ENCODE data around the gene PHKG1.
"Not testable (repeated sequence)": the region's sequence is repeated elsewhere in the genome, so short reads cannot be mapped to it uniquely, and the experiment has no call there.

PHKG1 gene

DNA sequence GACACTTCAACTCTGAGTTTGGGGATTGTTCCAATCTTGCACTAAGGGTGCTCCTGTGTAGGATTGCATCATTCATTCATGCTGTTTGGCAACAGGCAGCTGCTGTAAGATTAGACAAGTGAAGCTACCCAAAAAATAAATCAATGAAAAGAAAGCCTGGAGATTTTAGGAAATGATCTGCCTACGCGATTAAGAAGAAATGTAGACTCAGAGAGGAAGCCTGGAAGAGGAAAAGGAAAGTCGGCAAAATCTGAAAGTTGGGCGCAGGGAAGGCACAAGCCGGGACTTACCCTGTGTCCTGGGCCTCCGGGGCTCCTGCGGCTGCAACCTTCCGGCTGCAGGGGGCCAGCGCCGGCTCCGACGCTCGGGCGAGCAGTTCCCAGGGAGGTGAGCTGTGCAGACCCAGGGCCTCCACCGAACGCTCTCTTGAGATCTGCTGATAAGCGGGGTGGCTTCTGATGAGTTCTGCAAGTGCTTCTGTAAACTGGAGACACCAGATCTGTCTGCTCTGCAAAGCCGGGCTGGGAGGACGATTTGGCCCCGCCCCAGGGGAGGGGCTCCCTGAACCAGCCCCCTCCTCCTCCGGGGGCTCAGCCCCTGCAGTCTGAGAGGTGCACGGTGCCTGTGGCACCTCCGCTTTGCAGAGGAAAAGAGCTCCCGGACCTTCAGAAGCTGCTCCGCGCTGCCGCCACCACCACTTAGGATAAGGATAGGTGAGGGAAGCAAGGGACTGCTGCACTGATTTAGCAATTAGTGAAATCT, 58.9 kb downstream of the PHKG1 start:
- DNase-seq = peak; percentile 87

DNA sequence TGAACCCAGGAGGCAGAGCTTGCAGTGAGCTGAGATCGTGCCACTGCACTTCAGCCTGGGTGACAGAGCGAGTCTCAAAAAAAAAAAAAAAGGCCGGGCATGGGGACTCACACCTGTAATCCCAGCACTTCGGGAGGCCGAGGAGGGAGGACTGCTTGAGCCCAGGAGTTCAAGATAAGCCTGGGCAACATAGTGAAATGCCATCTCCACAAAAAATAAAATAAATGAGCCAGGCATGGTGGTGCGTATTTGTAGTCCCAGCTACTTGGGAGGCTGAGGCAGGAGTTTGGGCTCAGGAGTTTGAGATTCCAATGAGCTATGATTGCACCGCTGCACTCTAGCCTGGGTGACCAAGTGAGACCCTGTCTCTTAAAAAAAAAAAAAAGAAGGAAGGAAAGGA, 60.2 kb downstream of the PHKG1 start:
- DNase-seq = not testable (repeated sequence)

DNA sequence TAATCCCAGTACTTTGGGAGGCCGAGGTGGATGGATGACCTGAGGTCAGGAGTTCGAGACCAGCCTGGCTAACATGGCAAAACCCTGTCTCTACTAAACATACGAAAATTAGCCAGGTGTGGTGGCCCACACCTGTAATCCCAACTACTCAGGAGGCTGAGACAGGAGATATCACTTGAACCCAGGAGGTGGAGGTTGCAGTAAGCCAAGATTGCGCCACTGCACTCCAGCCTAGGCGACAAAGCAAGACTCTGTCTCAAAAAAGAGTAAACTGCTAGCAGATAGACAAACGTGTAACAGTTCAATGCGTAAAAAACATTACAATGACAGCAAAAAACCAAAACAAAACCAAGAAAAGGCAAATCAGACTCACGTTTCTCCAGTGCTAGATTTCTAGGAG, 61.2 kb downstream of the PHKG1 start:
- not testable (repeated sequence) for DNase-seq

DNA sequence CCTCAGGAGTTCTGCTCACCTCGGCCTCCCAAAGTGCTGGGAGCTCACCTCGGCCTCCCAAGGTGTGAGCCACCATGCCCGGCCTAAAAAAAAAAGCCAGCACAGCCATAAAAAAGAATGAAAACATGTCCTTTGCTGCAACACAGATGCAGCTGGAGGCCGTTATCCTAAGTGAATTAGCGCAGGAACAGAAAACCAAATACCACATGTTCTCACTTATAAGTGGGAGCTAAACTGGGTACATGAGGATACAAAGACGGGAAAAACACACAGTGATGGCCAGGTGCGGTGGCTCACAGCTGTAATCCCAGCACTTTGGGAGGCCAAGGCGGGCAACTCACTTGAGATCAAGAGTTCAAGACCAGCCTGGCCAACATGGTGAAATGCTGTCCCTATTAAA, 62.4 kb downstream of the PHKG1 start:
- no peak for DNase-seq

All from DMS79 treated with DMSO at 0.1 percent for 48 hours (cell line).